Measurements from ENCODE around the gene TECPR1. TPM values are rescaled to one million over a fixed set of nuclear protein-coding genes. Genes with fewer than 3 reads are reported as not detected.

Gene TECPR1
- total and polyA plus RNA-seq, 2 of the 4 experiments (the other 2 are of a cell fraction): 11.5 to 14.7 TPM

DNA sequence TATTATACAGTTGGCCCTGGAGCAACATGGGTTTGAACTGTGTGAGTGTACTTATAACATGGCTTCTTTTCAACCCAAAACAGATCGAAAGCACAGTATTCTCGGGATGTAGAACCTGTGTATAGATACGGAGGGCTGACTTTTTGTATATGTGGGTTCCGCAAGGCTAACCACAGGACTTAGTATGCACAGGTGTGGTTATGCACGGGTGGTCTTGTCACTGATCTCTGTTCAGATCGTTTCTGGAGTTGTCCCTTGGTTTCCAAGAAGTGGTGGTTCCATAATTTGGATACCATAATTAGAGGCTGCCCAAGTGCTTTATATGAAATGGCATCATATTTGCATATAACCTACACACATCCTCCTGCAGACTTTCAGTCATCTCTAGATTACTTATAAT, 51.7 kb downstream of the TECPR1 start:
- in situ Hi-C loops (cut with MboI; ENCODE audit: low sequenced_read_pairs): no loop called here
- Histone ChIP-seq H3K36me3 (ENCODE audit: control insufficient read depth, insufficient read depth, low read length) (peaks cover 7% of the 10 kb centered on the region; the same call in 1 of the 2 replicates), H3K18ac (ENCODE audit: low read depth, low read length) (no peak overlapping the region), H3K27ac (ENCODE audit: insufficient read depth, low read length) (no peak overlapping the region), H3K9ac (ENCODE audit: low read depth, low read length) (no peak overlapping the region), H2BK5ac (ENCODE audit: low read depth, low read length, poor library complexity, severe bottlenecking) (no peak overlapping the region), H4K91ac (ENCODE audit: insufficient read depth, low read depth, low read length) (no peak overlapping the region), H4K20me1 (ENCODE audit: insufficient read depth, low read length) (no peaks in the 10 kb centered on the region), H2BK15ac (ENCODE audit: low read depth, low read length) (no peak overlapping the region), H4K5ac (ENCODE audit: low read depth, low read length) (no peak overlapping the region), H2BK20ac (ENCODE audit: low read depth, low read length) (no peak overlapping the region), H3K9me3 (ENCODE audit: control insufficient read depth, insufficient read depth, low read length) (peaks cover 3% of the 10 kb centered on the region; the same call in 1 of the 2 replicates), H3K4me1 (ENCODE audit: control insufficient read depth, insufficient read depth, low read length) (no peaks in the 10 kb centered on the region; the same call in 1 of the 2 replicates), H3K79me1 (ENCODE audit: low read depth in 1 of 2, low read length in 2 of 2) (peaks cover 5 to 11% of the 10 kb centered on the region in 2 experiments), H3K4me2 (ENCODE audit: low read depth, low read length) (no peak overlapping the region), H4K8ac (ENCODE audit: low read depth in 2 of 2, low read length in 2 of 2) (no peak overlapping the region), H3K4ac (ENCODE audit: low read depth, low read length) (no peak overlapping the region), H3K23ac (ENCODE audit: low read depth, low read length) (no peak overlapping the region), H3K56ac (ENCODE audit: extremely low read depth, insufficient read depth, low read length) (no peak overlapping the region), H3K14ac (replicated peaks; ENCODE audit: low read depth, low read length) (no peak overlapping the region; the same call in 1 of the 2 replicates), H2AK5ac (ENCODE audit: low read depth, low read length) (no peak overlapping the region), H3K9me1 (ENCODE audit: insufficient read depth, low read length) (peaks cover 5% of the 10 kb centered on the region; the same call in 1 of the 2 replicates), H3K27me3 (ENCODE audit: control insufficient read depth, insufficient read depth, low read length) (no peaks in the 10 kb centered on the region), H2AFZ (replicated peaks; ENCODE audit: low read length, poor library complexity) (no peak overlapping the region), H2AK9ac (replicated peaks; ENCODE audit: low read depth, low read length, poor library complexity) (no peak overlapping the region), H2BK120ac (ENCODE audit: low read depth, low read length) (no peak overlapping the region), H3K4me3 (ENCODE audit: insufficient read depth, low read depth, low read length) (no peak overlapping the region)
- no CpG with 5 or more reads among the region's 6 CpGs for WGBS, 2 experiments (ENCODE audit: extremely low coverage in 2 of 2, insufficient read length in 1 of 2)
- intact Hi-C loops (cut with micrococcal nuclease): no loop called here
- no peak for ATAC-seq (ENCODE audit: low read depth)
- ChIA-PET CTCF (no interaction called here), POLR2A (ENCODE audit: unreplicated experiment) (no interaction called here)
- dilution Hi-C loops (cut with HindIII; ENCODE audit: low sequenced_read_pairs, unreplicated experiment): no loop called here
- DNase-seq: no peak
- BruUV-seq (replicated peaks): no TSS peak
- TF ChIP-seq MAFK (IDR thresholded peaks at IDR 0.05; ENCODE audit: low read depth, low read length) (no peak), ELK1 (IDR thresholded peaks at IDR 0.05; ENCODE audit: borderline replicate concordance, low read depth, low read length) (no peak), RAD21 (IDR thresholded peaks at IDR 0.05; ENCODE audit: low read length) (no peak), RCOR1 (IDR thresholded peaks at IDR 0.05; ENCODE audit: insufficient replicate concordance, low read length) (no peak), NFE2L2 (IDR thresholded peaks at IDR 0.05; ENCODE audit: low read depth, low read length) (no peak), CHD1 (IDR thresholded peaks at IDR 0.05; ENCODE audit: low read depth, low read length) (no peak), SMC3 (IDR thresholded peaks at IDR 0.05; ENCODE audit: low read depth, low read length) (no peak), MAZ (IDR thresholded peaks at IDR 0.05; ENCODE audit: borderline replicate concordance, low read depth, low read length) (no peak), CTCF (conservative IDR thresholded peaks at IDR 0.05; ENCODE audit: low read depth, low read length) (no peak), POLR2A (IDR thresholded peaks at IDR 0.05; ENCODE audit: low read depth, low read length) (no peak), MXI1 (IDR thresholded peaks at IDR 0.05; ENCODE audit: borderline replicate concordance, low read depth, low read length) (no peak), RFX5 (IDR thresholded peaks at IDR 0.05; ENCODE audit: low read depth, low read length) (no peak), BHLHE40 (IDR thresholded peaks at IDR 0.05; ENCODE audit: low read depth, low read length) (no peak), CEBPB (IDR thresholded peaks at IDR 0.05; ENCODE audit: low read depth, low read length) (no peak), FOS (IDR thresholded peaks at IDR 0.05; ENCODE audit: low read depth, low read length) (no peak)
- TF ChIP-seq, protein P1, sequence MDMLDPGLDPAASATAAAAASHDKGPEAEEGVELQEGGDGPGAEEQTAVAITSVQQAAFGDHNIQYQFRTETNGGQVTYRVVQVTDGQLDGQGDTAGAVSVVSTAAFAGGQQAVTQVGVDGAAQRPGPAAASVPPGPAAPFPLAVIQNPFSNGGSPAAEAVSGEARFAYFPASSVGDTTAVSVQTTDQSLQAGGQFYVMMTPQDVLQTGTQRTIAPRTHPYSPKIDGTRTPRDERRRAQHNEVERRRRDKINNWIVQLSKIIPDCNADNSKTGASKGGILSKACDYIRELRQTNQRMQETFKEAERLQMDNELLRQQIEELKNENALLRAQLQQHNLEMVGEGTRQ (IDR thresholded peaks at IDR 0.05; ENCODE audit: low read depth, low read length): no peak

Measured in IMR-90 (cell line).